ENCODE measurements around the gene GIMAP8. TPM values are rescaled to one million over a fixed set of nuclear protein-coding genes. Genes with fewer than 3 reads are reported as not detected.

The GIMAP8 gene
- total RNA-seq, 1 donor from 2014 or later = 9.6 TPM

DNA sequence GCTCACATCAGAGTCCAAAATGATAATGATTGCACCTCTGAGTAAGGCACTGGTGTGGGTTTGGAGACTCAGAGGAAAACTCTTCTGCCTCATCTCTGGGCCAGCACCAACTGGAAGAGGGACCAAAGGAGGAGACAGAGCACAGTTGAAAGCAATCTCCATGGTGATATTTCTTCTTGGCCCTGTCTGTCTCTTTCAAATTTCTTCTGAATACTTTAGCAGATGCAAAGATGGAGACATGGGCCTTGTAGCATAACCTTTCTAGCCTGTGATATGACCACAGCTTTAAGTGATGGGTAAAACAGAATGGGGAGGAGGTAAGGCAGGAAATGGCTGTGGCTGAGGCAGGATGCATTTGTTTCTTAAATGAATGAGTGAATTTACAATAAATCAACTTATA is 52.1 kb downstream of the GIMAP8 start:
- DNase-seq (ENCODE audit: extremely low spot score in 2 of 2) = no peak
- no peaks in the 10 kb centered on the region for H3K36me3 ChIP-seq
- no peak overlapping the region for H3K27ac ChIP-seq
- intact Hi-C loops (cut with DNase I) = no loop called here
- TF ChIP-seq POLR2AphosphoS5 (IDR thresholded peaks at IDR 0.05; ENCODE audit: insufficient read depth in 1 of 2, low read depth in 1 of 2) (no peak), CTCF (IDR thresholded peaks at IDR 0.05) (no peak), POLR2A (IDR thresholded peaks at IDR 0.05) (no peak)
- no peaks in the 10 kb centered on the region for H3K9me3 ChIP-seq
- H3K27me3 ChIP-seq = no peaks in the 10 kb centered on the region
- H3K4me3 ChIP-seq = no peak overlapping the region
- H3K4me1 ChIP-seq = no peaks in the 10 kb centered on the region

DNA sequence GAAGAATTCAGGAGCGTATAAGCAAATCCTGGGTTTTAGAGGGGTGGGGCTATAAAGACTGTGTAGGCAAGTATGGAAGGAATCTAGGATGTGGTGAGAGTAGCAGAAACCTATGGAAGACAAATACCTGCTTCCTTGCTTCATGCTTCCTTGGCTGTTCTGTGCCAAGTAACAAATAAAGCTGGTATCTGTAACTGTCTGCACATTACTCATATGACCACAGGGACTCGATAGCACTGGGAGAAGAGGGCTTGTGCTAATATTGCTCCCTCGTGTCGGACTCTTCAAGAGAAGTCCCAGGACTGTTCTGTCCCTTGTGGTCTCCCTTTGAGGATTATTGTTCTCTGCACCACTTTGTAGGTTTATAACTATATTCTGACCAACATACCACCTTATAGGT is 52.7 kb downstream of the GIMAP8 start:
- no peak for DNase-seq (ENCODE audit: extremely low spot score in 2 of 2)
- no peaks in the 10 kb centered on the region for H3K27me3 ChIP-seq
- H3K4me3 ChIP-seq = no peak overlapping the region
- no peaks in the 10 kb centered on the region for H3K4me1 ChIP-seq
- H3K36me3 ChIP-seq = no peaks in the 10 kb centered on the region
- intact Hi-C loops (cut with DNase I) = no loop called here
- TF ChIP-seq POLR2AphosphoS5 (IDR thresholded peaks at IDR 0.05; ENCODE audit: insufficient read depth in 1 of 2, low read depth in 1 of 2) (no peak), POLR2A (IDR thresholded peaks at IDR 0.05) (no peak), CTCF (IDR thresholded peaks at IDR 0.05) (no peak)
- H3K27ac ChIP-seq = no peak overlapping the region
- H3K9me3 ChIP-seq = no peaks in the 10 kb centered on the region

- Histone ChIP-seq H3K9me3 (no peaks in the 10 kb centered on the region), H3K36me3 (no peaks in the 10 kb centered on the region), H3K4me3 (no peak overlapping the region), H3K27ac (no peak overlapping the region), H3K27me3 (no peaks in the 10 kb centered on the region), H3K4me1 (no peaks in the 10 kb centered on the region)
- DNase-seq (ENCODE audit: extremely low spot score in 2 of 2) = no peak
- intact Hi-C loops (cut with DNase I) = no loop called here
- TF ChIP-seq POLR2A (IDR thresholded peaks at IDR 0.05) (no peak), POLR2AphosphoS5 (IDR thresholded peaks at IDR 0.05; ENCODE audit: insufficient read depth in 1 of 2, low read depth in 1 of 2) (no peak), CTCF (IDR thresholded peaks at IDR 0.05) (no peak)
Measured at GRCh38 chr7:150503581-150503980, 53.2 kb downstream of the GIMAP8 start.

DNA sequence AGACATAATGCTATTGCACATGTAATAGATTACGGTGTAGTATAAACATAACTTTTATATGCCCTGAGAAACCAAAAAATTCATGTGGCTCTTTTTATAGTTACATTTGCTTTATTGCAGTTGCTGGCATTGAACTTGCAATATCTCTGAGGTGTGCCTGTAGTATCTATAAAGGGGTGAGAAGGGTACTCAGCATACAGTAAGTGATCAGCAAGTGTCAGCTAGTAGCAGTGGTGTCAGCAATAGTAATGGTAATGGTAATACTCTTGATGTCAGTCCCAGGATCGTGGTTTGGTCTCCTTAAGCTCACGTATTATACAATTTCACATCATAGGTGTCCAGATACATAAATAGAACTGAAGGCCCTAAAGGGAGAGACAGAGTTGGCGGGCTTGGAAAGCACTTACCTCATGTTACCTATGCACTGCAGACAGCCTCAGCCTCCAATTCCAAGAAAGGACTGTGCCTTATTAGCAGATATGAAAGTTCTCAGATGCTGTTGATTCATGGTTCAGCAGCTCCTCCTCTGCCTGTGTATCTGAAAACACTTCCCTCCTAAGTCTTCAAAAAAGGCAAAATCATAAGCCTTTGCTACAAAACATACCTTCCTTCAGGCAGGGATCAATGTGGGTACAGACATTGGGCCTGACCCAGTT is 57.6 kb downstream of the GIMAP8 start:
- H3K4me3 ChIP-seq = no peak overlapping the region
- DNase-seq (ENCODE audit: extremely low spot score in 2 of 2) = no peak
- intact Hi-C loops (cut with DNase I) = loop anchor here (1.0 kb wide), 1 partner anchor 44 kb away; no protein-coding TSS in a partner anchor
- no peak for TF ChIP-seq POLR2A (IDR thresholded peaks at IDR 0.05)
- TF ChIP-seq POLR2AphosphoS5 (IDR thresholded peaks at IDR 0.05; ENCODE audit: insufficient read depth in 1 of 2, low read depth in 1 of 2) = no peak
- TF ChIP-seq CTCF (IDR thresholded peaks at IDR 0.05) = no peak
- H3K27me3 ChIP-seq = no peaks in the 10 kb centered on the region
- H3K27ac ChIP-seq = no peak overlapping the region
- H3K9me3 ChIP-seq = no peaks in the 10 kb centered on the region
- H3K4me1 ChIP-seq = no peaks in the 10 kb centered on the region
- no peaks in the 10 kb centered on the region for H3K36me3 ChIP-seq

GRCh38 chr7:150511048-150511447 is 60.6 kb downstream of the GIMAP8 start:
- intact Hi-C loops (cut with DNase I) = no loop called here
- DNase-seq (ENCODE audit: extremely low spot score in 2 of 2) = no peak
- Histone ChIP-seq H3K27me3 (no peaks in the 10 kb centered on the region), H3K27ac (no peak overlapping the region), H3K4me1 (no peaks in the 10 kb centered on the region), H3K36me3 (no peaks in the 10 kb centered on the region), H3K9me3 (no peaks in the 10 kb centered on the region), H3K4me3 (no peak overlapping the region)
- TF ChIP-seq CTCF (IDR thresholded peaks at IDR 0.05) (no peak), POLR2AphosphoS5 (IDR thresholded peaks at IDR 0.05; ENCODE audit: insufficient read depth in 1 of 2, low read depth in 1 of 2) (no peak), POLR2A (IDR thresholded peaks at IDR 0.05) (no peak)

All from vagina (tissue), 2 donors.